Vagina (tissue), 2 donors: ENCODE data around the gene GHRL.

Experiments used
- POLR2A ChIP-seq, 2 donors: fragments of 450-650 bp; IDR thresholded peaks; one replicate each; pipeline ENCODE4 v1.6.1; 2017; ENCODE audit warnings: antibody characterized with exemption in 2 of 2, mild to moderate bottlenecking in 2 of 2, moderate library complexity in 2 of 2
- POLR2AphosphoS5 ChIP-seq, 2 donors: sonication (generic); formaldehyde crosslinking; IDR thresholded peaks; one replicate each; pipeline ENCODE4 v1.9.0; 2017; ENCODE audit warnings: antibody characterized with exemption in 2 of 2, mild to moderate bottlenecking in 2 of 2, low read depth in 1 of 2; ENCODE audit not compliant: insufficient read depth in 1 of 2
- TF ChIP-seq, protein P1 (sequence below), 3 experiments: fragments of 450-650 bp in 2 of 3; fragments of 200-600 bp in 1 of 3; sonication (generic) in 1 of 3; IDR thresholded peaks; one replicate each; pipeline ENCODE4 v1.5.1; 2017 to 2019; ENCODE audit warnings: antibody characterized with exemption in 3 of 3, mild to moderate bottlenecking in 2 of 3, moderate library complexity in 2 of 3

DNA sequence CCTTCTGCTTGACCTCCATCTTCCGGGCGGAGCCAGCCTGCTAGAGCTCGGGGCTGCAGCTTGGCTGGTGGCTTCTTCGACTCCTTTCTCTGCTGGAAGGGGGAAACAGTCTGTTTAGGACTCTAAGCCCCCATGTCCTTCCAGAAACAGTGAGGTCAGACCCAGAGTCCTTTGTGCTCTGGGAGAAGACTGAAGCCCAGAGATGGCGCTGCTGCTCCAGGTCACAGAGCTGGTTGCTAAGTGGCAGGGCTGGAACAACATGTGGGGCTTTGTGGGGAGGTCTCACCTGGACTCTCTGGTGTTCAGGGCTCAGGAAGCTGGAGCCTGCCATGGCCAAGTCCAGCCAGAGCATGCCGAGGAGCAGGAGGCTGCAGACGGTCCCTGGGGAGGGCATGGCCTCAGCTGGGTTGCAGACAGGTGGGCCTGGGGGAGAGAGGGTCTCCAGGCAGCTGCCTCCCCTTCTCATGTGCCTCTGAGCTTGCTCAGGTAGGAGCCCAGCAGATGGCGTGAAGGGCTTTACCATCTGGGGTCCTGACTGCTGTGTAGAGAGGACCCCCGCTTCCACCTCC is 2.9 kb downstream of the GHRL start:
- TF ChIP-seq, protein P1, sequence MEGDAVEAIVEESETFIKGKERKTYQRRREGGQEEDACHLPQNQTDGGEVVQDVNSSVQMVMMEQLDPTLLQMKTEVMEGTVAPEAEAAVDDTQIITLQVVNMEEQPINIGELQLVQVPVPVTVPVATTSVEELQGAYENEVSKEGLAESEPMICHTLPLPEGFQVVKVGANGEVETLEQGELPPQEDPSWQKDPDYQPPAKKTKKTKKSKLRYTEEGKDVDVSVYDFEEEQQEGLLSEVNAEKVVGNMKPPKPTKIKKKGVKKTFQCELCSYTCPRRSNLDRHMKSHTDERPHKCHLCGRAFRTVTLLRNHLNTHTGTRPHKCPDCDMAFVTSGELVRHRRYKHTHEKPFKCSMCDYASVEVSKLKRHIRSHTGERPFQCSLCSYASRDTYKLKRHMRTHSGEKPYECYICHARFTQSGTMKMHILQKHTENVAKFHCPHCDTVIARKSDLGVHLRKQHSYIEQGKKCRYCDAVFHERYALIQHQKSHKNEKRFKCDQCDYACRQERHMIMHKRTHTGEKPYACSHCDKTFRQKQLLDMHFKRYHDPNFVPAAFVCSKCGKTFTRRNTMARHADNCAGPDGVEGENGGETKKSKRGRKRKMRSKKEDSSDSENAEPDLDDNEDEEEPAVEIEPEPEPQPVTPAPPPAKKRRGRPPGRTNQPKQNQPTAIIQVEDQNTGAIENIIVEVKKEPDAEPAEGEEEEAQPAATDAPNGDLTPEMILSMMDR (IDR thresholded peaks at IDR 0.05): no peak
- TF ChIP-seq POLR2AphosphoS5 (IDR thresholded peaks at IDR 0.05; ENCODE audit: insufficient read depth in 1 of 2, low read depth in 1 of 2): no peak
- TF ChIP-seq POLR2A (IDR thresholded peaks at IDR 0.05): no peak
